Right atrium auricular region (tissue), 2 donors: Measurements from ENCODE around the gene PCGF1. TPM values are rescaled to one million over a fixed set of nuclear protein-coding genes. Genes with fewer than 3 reads are reported as not detected.

Source experiments
- DNase-seq: peaks from one replicate; pipeline ENCODE4 v3.0.0-alpha.2; 2019; ENCODE audit warnings: low spot score
- H3K27ac ChIP-seq, 2 donors: fragments of 200-600 bp; sonication (generic); 1 replicate in 1 of 2; 2 replicates in 1 of 2; pipeline ENCODE4 v1.5.1; 2016 to 2019
- H3K27me3 ChIP-seq, 2 donors: fragments of 200-600 bp; sonication (generic); one replicate each; pipeline versions ENCODE4 v1.5.1 to v1.6.0; 2017 to 2019
- H3K36me3 ChIP-seq: fragments of 200-600 bp; sonication (generic); one replicate; pipeline ENCODE4 v1.5.1; 2016
- H3K4me1 ChIP-seq, 2 donors: fragments of 200-600 bp; sonication (generic); one replicate each; pipeline versions ENCODE4 v1.5.1 to v1.6.0; 2017 to 2019
- H3K4me3 ChIP-seq, 2 donors: fragments of 200-600 bp; sonication (generic); 1 replicate in 1 of 2; 2 replicates in 1 of 2; pipeline ENCODE4 v1.5.1; 2017 to 2019; ENCODE audit warnings: mild to moderate bottlenecking in 1 of 2, moderate library complexity in 1 of 2
- H3K9me3 ChIP-seq, 2 donors: fragments of 200-600 bp; sonication (generic); one replicate each; pipeline ENCODE4 v1.5.1; 2019
- CTCF ChIP-seq, 2 donors: fragments of 200-600 bp; sonication (generic); IDR thresholded peaks; one replicate each; pipeline ENCODE4 v1.5.1; 2019; ENCODE audit warnings: antibody characterized with exemption in 2 of 2
- total RNA-seq, 2 donors: library from RNA; depleted of rRNA; stranded (reverse); fragments of >200 nt; gene quantifications; one replicate each; pipeline ENCODE4 v1.1.0, GENCODE V29; 2016

Gene PCGF1
- total RNA-seq, 2 donors from 2014 or later, result 15.2 to 19.0 TPM

DNA sequence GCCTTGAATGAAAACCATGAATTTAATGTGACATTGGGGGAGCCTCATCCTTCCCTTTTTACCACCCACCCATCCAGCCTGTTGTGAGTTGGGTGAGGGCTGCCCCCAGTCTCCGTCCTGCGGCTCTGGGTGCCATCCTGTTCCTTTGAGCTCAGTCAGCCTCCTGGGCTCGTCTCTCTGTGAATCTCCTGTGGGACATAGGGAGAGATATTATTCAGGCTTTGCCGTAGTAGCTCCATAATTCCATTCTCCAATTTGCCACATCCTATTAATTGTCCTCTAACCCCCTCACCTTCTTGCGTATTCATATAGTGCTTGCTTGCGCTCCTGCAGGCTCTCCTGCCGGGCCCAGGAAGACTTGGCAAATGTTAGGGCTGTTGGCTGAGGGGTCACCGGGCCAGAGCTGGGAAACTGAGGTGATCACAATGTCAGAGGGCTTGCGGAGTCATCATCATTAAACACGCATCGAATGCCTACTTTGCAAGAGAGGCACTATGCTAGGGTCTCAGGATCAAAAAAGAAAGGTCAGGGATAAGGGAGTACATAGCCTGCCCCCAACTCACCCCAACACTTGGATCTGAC is 19.2 kb upstream of the PCGF1 start:
- no peak for DNase-seq
- Histone ChIP-seq H3K27ac (no peak overlapping the region), H3K27me3 (no peaks in the 10 kb centered on the region), H3K4me3 (no peak overlapping the region), H3K4me1 (peaks cover 0 to 28% of the 10 kb centered on the region in 2 donors), H3K9me3 (no peaks in the 10 kb centered on the region), H3K36me3 (peaks cover 22% of the 10 kb centered on the region)
- no peak for TF ChIP-seq CTCF (IDR thresholded peaks at IDR 0.05)

DNA sequence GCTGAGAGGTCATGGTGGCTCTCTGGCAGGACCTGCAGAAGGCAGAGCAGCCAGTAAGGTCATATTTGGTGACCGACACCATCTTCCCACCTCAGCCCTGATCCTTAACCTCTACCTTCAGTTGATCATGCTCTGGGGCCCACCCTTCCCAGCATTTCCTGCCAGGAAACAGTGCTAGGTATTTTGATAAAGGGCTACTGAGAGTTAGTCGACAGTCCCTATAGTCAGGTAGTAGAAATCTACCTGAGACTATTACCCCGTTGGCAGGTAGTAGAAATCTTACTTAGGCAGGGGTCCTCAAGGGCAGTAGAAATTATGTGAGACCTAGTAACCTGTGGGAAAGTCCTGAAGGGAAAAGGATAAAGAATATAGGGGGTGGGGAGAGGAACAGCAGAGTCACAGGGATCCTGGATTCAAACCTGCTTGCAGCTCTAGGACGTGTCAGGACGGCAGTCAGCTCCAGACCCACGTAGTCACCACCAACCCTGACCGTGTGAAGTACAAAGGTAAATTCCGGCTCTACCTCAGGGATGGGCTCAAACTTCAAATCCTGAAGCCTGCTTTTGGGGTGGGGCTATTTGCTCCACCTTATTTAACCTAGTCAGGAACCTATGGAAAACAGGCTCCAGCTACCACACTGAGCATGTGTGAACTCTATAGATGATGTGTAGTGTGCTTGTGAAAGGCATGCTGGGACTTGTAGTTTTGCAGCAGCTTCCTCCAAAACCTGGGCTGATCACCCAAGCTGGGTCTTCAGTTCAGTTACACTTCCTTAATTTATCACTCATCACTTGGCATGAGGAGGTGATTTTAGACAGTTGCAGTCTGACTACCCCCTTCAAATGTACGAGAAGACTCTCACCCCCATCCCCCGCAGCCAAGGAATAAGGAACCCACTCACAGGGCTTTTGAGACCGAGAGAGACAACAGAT is 18.5 kb upstream of the PCGF1 start, which contains the start of gene DQX1:
TSS of gene DQX1 (minus strand) at position 515 of the 932 bp plus-strand sequence. CDS start at position 13, 502 bp downstream.
- no peak for DNase-seq
- H3K27ac ChIP-seq, result no peak within 1 kb of the TSS
- H3K36me3 ChIP-seq, result peaks cover 22% of the 10 kb centered on the region
- H3K27me3 ChIP-seq, result no peaks in the 10 kb centered on the region
- no peaks in the 10 kb centered on the region for H3K9me3 ChIP-seq
- no peak for TF ChIP-seq CTCF (IDR thresholded peaks at IDR 0.05)
- peaks cover 0 to 20% of the 10 kb centered on the region in 2 donors for H3K4me1 ChIP-seq
- no peak within 1 kb of the TSS for H3K4me3 ChIP-seq

DNA sequence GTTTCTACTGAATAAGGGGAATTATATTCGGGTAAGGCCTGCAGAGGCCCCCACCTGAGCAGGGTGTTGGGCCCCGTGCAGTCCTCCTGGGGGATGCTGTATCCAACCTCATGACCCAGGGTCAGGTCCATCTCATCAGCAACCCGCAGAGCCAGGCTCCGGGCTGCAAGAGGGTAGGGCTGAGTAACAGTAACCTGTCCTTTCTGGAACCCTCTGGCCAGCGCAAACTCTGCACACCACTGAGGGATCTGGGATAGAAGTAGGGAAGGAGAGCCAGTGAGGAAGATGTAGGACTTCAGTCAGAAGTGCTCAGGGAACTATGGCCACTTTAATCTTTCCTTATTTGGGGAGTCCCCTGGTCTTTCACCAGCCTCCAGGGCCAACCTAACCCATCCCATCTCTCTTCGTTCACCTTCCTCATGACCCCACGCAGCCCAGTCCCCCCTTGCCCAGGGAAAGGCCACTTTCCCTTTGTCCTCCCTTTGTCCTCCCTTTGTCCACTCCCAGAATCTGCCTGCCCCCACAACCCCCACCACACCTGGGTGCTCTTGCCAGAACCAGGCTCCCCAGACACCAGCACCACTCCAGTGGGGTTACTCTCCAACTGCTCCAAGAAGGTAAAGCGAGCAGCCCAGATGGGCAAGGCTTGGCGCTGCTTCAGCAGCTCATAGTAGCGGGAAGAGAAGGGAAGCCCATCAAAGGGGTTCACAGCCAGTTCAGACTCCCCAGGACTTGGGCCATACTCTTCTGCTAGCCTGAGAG is 17.6 kb upstream of the PCGF1 start:
- TF ChIP-seq CTCF (IDR thresholded peaks at IDR 0.05), result no peak
- no peaks in the 10 kb centered on the region for H3K27me3 ChIP-seq
- H3K4me3 ChIP-seq, result no peak overlapping the region
- no peak overlapping the region for H3K27ac ChIP-seq
- peaks cover 22% of the 10 kb centered on the region for H3K36me3 ChIP-seq
- no peak for DNase-seq
- peaks cover 0 to 15% of the 10 kb centered on the region in 2 donors for H3K4me1 ChIP-seq
- H3K9me3 ChIP-seq, result no peaks in the 10 kb centered on the region

- Histone ChIP-seq H3K9me3 (no peaks in the 10 kb centered on the region), H3K4me3 (no peak overlapping the region), H3K4me1 (peaks cover 0 to 14% of the 10 kb centered on the region in 2 donors), H3K27ac (no peak overlapping the region), H3K36me3 (peaks cover 22% of the 10 kb centered on the region), H3K27me3 (peaks cover 0 to 4% of the 10 kb centered on the region in 2 donors)
- DNase-seq, result no peak
- TF ChIP-seq CTCF (IDR thresholded peaks at IDR 0.05), result no peak
Observed at GRCh38 chr2:74524005-74524404, 16.5 kb upstream of the PCGF1 start.

GRCh38 chr2:74522516-74522915 is 15.0 kb upstream of the PCGF1 start:
- no peak for DNase-seq
- Histone ChIP-seq H3K27me3 (peaks cover 4 to 8% of the 10 kb centered on the region in 2 donors), H3K4me3 (no peak overlapping the region), H3K9me3 (no peaks in the 10 kb centered on the region), H3K4me1 (no peaks in the 10 kb centered on the region), H3K36me3 (peaks cover 15% of the 10 kb centered on the region), H3K27ac (no peak overlapping the region)
- TF ChIP-seq CTCF (IDR thresholded peaks at IDR 0.05), result no peak
